ENCODE results near the gene SEMA4G. TPM values are rescaled to one million over a fixed set of nuclear protein-coding genes. Genes with fewer than 3 reads are reported as not detected.

SEMA4G gene
- total and polyA plus RNA-seq, 2 of the 8 experiments (the other 6 are each of a cell fraction or from before 2014, with no cell fraction given): 7.1 to 18.2 TPM

DNA sequence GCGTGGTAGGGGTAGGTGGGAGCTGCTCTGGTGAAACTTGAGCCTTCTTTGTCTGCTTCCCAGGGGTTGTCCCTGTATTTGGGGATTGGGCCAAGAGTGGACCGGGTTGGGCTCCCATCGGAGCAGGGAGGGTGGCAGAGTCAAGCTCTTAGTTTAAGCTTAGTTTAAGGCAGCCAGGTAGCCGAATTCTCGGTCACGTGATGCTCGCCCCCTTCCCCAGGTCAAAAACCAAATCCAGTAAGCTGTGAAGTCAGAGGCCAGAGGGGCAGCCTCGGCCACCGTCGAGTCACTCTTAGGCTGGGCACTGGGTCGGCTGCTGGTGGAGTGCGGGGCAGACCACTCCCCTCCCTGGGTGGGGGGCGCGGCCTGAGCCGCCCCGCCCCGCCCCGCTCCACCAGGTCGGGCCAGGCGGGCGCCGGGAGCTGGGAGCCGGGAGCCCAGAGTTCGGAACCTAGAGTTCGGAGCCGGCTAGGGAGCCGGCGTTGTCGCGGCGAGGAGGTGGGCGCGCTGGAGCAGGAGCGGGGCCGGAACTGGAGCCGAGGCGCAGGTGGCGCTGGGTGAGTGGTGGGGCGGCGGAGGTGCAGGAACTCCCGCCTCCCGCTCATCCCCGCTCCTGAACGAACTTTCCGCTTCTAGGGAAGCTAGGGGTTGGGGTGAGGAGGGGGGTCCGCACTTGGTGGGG, 27.5 kb downstream of the SEMA4G start (continued):
- TF ChIP-seq CHD1 (IDR thresholded peaks at IDR 0.05; ENCODE audit: low read depth, low read length): no peak
- no peak for TF ChIP-seq RBBP5 (IDR thresholded peaks at IDR 0.05; ENCODE audit: borderline replicate concordance, low read depth, low read length)
- no peak for TF ChIP-seq KDM5A (IDR thresholded peaks at IDR 0.05; ENCODE audit: low read length)
- no peak for TF ChIP-seq RFX5 (IDR thresholded peaks at IDR 0.05; ENCODE audit: borderline replicate concordance, low read depth, low read length)
- no peak for TF ChIP-seq GABPA (IDR thresholded peaks at IDR 0.05; ENCODE audit: borderline replicate concordance, insufficient read depth, low read length)

Measured in H1 (cell line).